ENCODE measurements around the gene LRIT2.
A peak's percentile ranks its signal among the peaks of the same experiment; 100 is the strongest.

Gene LRIT2

DNA sequence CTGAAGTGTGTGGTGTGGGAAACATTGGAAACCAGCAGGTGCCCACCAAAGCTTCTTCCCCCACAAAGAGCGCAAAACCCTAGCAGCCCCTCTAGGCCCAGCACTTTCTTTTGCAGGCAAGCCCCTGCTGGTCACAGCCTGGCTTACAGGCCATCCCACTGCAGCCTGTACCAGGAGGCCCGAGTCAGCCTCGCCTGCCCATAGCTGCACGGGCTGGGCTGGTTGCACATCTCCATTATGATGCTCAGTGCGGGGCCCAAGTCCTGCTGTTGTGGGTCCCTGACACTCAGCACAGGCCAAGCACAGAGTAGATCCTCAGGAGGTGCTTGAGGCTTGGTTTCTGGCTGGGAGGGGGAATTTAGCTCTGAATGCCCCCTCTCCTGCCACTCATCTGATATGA, 23.0 kb downstream of the LRIT2 start:
- Mint-ChIP-seq H3K27ac (no peak overlapping the region), H3K27me3 (peaks cover under 1% of the 10 kb centered on the region)

DNA sequence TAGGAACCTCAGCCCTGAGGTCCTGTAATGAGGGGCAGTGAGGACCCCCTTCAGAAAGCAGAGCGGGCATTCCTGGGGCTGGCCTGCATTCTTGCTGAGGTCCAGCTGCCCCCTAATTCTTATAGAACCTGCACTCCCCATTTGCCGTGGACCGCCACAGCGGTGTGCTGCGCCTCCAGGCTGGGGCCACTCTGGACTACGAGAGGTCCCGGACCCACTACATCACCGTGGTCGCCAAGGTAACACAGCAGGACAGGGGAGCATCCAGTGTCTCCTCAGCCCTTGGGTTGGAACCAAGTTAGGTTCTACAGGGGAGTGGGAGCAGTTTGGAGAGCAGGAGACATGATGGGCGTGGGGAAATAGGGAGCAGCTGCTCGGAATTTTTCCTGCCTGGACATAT, 23.7 kb downstream of the LRIT2 start:
- H3K27ac Mint-ChIP-seq: no peak overlapping the region
- ATAC-seq: no peak

More for the DNA sequence above, 23.0 kb downstream of the LRIT2 start:
- Mint-ChIP-seq H3K9me3 (no peaks in the 10 kb centered on the region), H3K4me1 (no peaks in the 10 kb centered on the region), H3K4me3 (no peak overlapping the region)
- ATAC-seq: no peak
- DNase-seq: no peak

DNA sequence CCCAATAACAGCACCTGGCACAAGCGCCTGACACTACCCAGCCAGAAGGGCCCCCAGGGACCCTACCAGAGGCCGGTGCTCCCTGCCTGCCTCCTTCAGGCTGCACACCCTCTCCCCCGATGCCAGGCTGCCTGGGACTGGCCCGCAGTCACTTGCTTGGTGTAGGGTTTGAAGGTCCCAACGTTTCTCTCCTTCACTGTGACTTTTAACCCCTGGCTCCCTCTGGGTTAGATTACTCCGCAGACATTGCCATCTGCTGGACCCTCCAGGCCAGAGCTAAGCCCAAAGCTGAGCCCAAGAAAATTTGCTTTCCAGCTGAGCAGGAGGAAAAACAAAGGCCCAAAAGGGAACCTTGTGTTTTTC, 24.1 kb downstream of the LRIT2 start:
- ATAC-seq: no peak
- no peak overlapping the region for H3K27ac Mint-ChIP-seq

More for the DNA sequence above, 23.7 kb downstream of the LRIT2 start:
- no peaks in the 10 kb centered on the region for H3K9me3 Mint-ChIP-seq
- no peak overlapping the region for H3K4me3 Mint-ChIP-seq
- peaks cover 8% of the 10 kb centered on the region for H3K27me3 Mint-ChIP-seq
- no peak for DNase-seq
- H3K4me1 Mint-ChIP-seq: no peaks in the 10 kb centered on the region

DNA sequence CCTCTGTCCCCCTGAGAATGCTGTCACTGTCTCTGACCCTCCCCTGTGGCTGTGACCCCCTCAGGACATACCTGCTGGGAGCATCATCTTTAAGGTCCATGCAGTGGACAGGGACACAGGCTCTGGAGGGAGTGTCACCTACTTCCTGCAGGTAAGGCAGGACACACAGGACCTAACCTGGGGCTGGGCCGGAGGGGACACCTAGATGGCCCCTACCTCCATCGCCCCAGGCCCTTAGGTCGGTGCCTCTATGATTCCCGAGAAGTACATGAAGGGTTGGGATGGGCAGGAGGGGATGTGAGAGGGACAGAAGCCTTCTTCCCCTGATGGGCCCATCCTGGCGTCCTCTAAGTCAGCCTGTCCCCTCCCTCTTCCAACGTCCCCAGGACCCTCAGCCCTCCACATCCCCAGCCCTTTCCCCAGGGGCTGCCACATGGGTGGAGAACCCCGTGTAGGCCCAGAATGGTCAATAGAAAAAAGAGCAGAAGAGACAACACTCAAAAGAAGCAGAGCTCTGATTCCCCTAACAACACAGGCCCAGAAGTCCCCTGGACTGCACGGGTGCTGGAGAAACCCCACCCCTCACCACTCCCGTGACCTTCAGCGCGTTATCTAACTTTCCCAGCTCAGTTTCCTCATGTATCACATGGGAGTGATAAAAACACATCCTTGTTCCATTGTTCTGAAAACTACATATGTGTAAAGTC, 24.7 kb downstream of the LRIT2 start:
- H3K9me3 Mint-ChIP-seq: no peaks in the 10 kb centered on the region
- H3K4me3 Mint-ChIP-seq: no peak overlapping the region
- H3K4me1 Mint-ChIP-seq: no peaks in the 10 kb centered on the region
- H3K27me3 Mint-ChIP-seq: peaks cover 18% of the 10 kb centered on the region
- ATAC-seq (no peak), DNase-seq (no peak)
- peak overlapping the region in 1 of 2 donors; percentile 28 for H3K27ac Mint-ChIP-seq

More for the DNA sequence above, 24.1 kb downstream of the LRIT2 start:
- Mint-ChIP-seq H3K27me3 (peaks cover 12% of the 10 kb centered on the region), H3K9me3 (no peaks in the 10 kb centered on the region), H3K4me1 (no peaks in the 10 kb centered on the region), H3K4me3 (no peak overlapping the region)
- DNase-seq: no peak

- ATAC-seq: no peak
- Mint-ChIP-seq H3K9me3 (no peaks in the 10 kb centered on the region), H3K4me1 (no peaks in the 10 kb centered on the region), H3K4me3 (no peak overlapping the region), H3K27me3 (peaks cover 40% of the 10 kb centered on the region), H3K27ac (no peak overlapping the region)
- DNase-seq: no peak
Observed at GRCh38 chr10:84198206-84198915, 27.0 kb downstream of the LRIT2 start.

DNA sequence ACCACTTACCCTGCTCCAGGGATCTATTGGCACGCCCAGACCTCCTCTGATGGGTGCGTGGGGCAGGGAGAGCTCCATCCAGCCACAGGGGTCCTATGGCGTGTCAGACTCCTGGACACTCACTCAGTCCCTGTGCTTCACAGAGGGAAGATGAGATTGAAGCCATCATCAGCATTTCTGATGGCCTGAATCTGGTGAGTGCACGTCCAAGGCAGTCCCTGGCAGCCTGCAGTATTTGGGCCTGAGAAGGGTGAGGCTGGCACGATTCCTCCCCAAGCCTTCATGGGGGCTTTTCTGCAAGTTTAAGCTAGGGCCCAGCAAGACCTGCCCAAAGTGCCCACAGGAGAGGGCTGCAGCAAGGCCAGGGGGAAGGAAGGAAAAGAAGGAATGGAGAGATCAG, 27.7 kb downstream of the LRIT2 start:
- no peak overlapping the region for H3K27ac Mint-ChIP-seq
- DNase-seq (no peak), ATAC-seq (no peak)
- H3K4me3 Mint-ChIP-seq: no peak overlapping the region
- H3K27me3 Mint-ChIP-seq: peaks cover 46% of the 10 kb centered on the region
- no peaks in the 10 kb centered on the region for H3K4me1 Mint-ChIP-seq
- no peaks in the 10 kb centered on the region for H3K9me3 Mint-ChIP-seq

GRCh38 chr10:84196941-84197340, 28.4 kb downstream of the LRIT2 start:
- Mint-ChIP-seq H3K9me3 (no peaks in the 10 kb centered on the region), H3K27ac (no peak overlapping the region), H3K4me3 (no peak overlapping the region), H3K27me3 (peaks cover 46% of the 10 kb centered on the region), H3K4me1 (no peaks in the 10 kb centered on the region)
- DNase-seq (no peak), ATAC-seq (no peak)

DNA sequence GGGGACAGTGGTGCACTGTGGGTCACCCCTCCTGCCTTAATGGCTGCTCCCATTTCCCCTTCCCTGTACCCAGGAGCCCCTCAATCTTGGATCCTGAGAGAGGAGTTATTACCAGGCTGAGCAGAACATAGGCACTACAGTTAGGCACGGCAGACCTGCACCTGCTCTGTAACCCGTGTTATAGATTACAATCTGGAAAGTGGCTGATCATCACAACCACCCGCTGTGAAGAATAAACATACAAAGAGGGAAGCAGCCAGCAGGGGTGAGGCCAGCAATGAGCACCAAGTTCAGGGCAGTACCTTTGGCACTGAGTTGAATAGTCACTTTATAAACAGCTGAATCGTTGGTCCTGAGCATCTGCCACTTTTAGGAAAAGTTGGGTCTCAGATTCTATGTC, 29.3 kb downstream of the LRIT2 start:
- peaks cover 46% of the 10 kb centered on the region for H3K27me3 Mint-ChIP-seq
- H3K4me1 Mint-ChIP-seq: peaks cover 4% of the 10 kb centered on the region
- H3K9me3 Mint-ChIP-seq: no peaks in the 10 kb centered on the region
- ATAC-seq (no peak), DNase-seq (no peak)
- H3K4me3 Mint-ChIP-seq: no peak overlapping the region
- peak overlapping the region in 1 of 2 donors; percentile 30 for H3K27ac Mint-ChIP-seq

DNA sequence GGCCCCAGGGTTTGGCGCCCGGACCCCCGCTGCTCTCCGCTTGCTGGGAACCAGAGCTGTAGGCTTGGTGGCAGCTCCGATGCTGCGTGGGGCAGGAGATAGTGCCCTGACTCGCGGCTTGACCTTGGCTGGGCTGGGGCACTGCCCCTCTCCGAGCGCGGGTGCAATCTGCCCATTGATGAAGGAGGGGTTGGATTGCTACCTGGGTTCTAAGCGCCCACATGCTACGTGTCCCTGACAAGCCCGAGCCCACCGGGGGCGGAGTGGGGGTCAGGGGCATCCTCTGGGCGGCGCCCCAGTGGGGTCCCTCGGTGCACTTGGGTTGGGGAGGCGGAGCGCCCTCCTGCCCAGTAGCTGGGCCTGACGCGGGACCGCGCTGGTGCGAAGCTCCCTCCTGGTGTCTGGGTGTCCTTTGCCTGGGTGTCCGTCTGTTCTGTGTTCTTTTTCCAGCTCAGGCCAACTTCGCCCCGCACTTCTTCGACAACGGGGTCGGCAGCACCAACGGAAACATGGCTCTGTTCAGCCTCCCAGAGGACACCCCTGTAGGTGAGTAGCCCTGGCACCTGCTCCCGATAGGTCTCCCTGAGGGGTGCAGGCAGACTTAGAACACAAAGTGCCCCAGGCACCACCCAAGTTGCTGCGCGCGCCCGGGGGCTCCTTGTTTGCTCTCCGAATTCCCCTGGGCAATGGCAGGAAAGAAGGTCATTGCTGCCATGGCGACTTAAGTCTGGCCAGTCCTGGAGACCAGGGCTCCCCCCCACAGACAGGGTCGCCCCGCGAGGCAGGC, 30.1 kb downstream of the LRIT2 start:
- H3K4me3 Mint-ChIP-seq: peak overlapping the region; percentile 42 to 77
- ATAC-seq (peak; percentile 8), DNase-seq (no peak)
- peaks cover 46% of the 10 kb centered on the region for H3K27me3 Mint-ChIP-seq
- H3K27ac Mint-ChIP-seq: no peak overlapping the region
- peaks cover 13% of the 10 kb centered on the region for H3K4me1 Mint-ChIP-seq
- H3K9me3 Mint-ChIP-seq: no peaks in the 10 kb centered on the region

DNA sequence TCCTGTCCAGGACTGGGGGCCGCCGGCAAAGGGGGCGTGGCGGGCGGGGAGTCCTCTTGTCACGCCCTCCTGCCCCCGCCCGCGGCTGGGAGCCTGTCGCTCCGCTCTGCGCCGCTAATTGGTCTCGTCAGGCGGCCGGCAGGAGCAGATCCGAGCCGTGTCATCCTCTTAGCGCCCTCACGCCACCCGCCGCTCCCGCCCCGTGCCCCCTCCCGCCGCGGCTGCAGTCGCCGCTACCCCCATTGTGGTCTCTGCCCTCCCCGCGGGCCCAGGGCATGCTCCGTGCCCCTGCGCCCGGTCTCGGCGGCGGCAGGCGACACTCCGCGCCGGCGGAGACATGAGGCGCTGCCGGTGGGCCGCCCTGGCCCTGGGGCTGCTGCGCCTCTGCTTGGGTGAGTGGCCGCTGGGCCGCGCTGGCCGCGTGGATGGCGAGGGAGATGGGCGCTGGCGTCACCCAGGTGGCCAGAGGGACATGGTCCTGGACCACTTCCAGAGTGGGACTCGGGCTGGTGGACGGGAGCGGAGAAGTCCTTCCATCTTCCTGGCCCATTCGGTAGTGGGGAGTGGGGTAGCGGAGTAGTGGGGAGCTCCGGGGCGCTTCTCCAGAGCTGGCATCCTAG, 30.8 kb downstream of the LRIT2 start, which contains the start of gene CDHR1:
Gene CDHR1, plus strand, starts transcription at position 114 of the 620 bp plus-strand sequence. Its CDS starts 224 bp downstream, at position 338.
- Mint-ChIP-seq H3K9me3 (no peaks in the 10 kb centered on the region), H3K27me3 (peaks cover 46% of the 10 kb centered on the region), H3K4me3 (peak within 1 kb of the TSS; percentile 42 to 77), H3K4me1 (peaks cover 14% of the 10 kb centered on the region), H3K27ac (no peak within 1 kb of the TSS)
- peak; percentile 71 for ATAC-seq
- peak; percentile 32 to 49 for DNase-seq

DNA sequence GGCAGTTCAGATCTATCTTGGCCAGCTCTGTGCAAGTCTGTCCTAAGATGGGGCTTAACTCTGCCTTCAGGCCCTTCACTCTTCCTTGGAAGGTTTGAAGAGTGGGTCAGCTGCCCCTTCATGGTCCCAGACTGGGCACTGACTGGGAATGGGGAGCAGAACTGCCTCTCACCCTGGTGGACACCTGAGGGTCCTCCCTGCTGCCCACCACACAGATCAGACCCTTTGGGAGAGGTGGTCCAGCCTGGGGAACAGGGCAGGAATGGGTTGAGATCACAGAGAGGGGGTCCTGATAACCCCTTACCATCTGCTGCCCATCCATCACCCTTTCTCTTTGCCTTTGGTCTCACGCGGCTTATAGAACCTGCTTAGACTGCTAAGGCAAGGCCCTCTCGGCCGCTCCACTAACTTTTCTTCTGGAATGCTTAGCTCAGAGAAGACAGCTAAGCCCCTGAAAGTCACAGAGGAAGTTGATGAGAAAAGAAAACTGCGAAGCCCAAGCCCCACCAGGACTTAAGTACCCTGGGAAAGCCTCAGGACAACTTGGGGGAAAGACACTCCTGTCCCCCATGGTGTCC, 31.4 kb downstream of the LRIT2 start:
- Mint-ChIP-seq H3K4me3 (peak overlapping the region; percentile 19 to 77), H3K27me3 (peaks cover 46% of the 10 kb centered on the region), H3K27ac (no peak overlapping the region), H3K9me3 (no peaks in the 10 kb centered on the region), H3K4me1 (peaks cover 14% of the 10 kb centered on the region)
- ATAC-seq (no peak), DNase-seq (no peak)

DNA sequence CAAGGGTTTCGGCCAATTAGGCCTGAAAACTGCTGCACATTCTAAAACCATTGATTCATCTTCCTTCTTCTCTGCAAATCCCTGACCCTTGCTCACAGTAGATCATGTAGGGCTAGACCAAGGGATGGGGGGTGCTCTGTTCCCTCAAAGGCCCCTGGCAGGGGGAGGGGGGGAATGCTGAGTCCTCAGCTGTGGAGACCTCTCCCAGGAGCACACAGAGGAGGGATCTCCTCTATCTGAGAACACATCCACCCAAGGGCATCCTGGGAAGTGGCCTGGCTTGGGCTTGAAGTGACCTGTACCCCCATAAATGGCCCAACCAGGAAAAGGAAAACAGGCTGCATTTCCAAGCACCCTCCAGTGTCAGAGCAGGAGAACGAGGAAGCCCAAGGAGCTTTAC, 32.0 kb downstream of the LRIT2 start:
- Mint-ChIP-seq H3K9me3 (no peaks in the 10 kb centered on the region), H3K4me3 (no peak overlapping the region), H3K27ac (no peak overlapping the region), H3K4me1 (peaks cover 14% of the 10 kb centered on the region), H3K27me3 (peaks cover 46% of the 10 kb centered on the region)
- no peak for ATAC-seq
- no peak for DNase-seq

DNA sequence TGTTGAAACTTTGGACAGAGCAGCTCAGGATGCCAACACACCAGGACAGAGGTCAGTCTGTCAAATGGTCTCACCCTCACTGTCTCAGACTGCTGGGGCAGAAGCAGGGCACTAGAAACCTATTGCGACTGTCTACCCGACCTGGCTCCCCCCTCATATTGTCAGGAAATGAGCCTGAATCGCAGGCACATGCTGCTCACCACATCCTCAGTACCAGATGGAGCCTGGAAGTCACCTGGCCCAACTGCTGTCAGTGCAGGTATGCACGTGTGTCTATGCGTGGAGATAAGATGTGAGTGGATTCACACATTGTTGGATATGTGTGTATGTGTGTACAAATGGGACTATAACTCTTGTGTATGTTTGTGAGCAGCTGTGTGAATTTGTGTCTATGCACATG, 34.2 kb downstream of the LRIT2 start:
- Mint-ChIP-seq H3K9me3 (no peaks in the 10 kb centered on the region), H3K4me3 (no peak overlapping the region), H3K27ac (peak overlapping the region in 1 of 2 donors; percentile 15), H3K27me3 (peaks cover 32% of the 10 kb centered on the region), H3K4me1 (peaks cover 14% of the 10 kb centered on the region)
- ATAC-seq (no peak), DNase-seq (no peak)

GRCh38 chr10:84190621-84191020, 34.7 kb downstream of the LRIT2 start:
- no peak overlapping the region for H3K27ac Mint-ChIP-seq
- peaks cover 28% of the 10 kb centered on the region for H3K27me3 Mint-ChIP-seq
- no peaks in the 10 kb centered on the region for H3K9me3 Mint-ChIP-seq
- H3K4me1 Mint-ChIP-seq: peaks cover 14% of the 10 kb centered on the region
- ATAC-seq (no peak), DNase-seq (no peak)
- no peak overlapping the region for H3K4me3 Mint-ChIP-seq

GRCh38 chr10:84188815-84189214, 36.5 kb downstream of the LRIT2 start:
- no peak overlapping the region for H3K4me3 Mint-ChIP-seq
- peaks cover 10% of the 10 kb centered on the region for H3K27me3 Mint-ChIP-seq
- no peaks in the 10 kb centered on the region for H3K9me3 Mint-ChIP-seq
- DNase-seq (no peak), ATAC-seq (no peak)
- no peak overlapping the region for H3K27ac Mint-ChIP-seq
- peaks cover 20% of the 10 kb centered on the region for H3K4me1 Mint-ChIP-seq
